ENCODE data around the gene NRXN3. TPM values are rescaled to one million over a fixed set of nuclear protein-coding genes. Genes with fewer than 3 reads are reported as not detected.

Gene NRXN3
- total RNA-seq, 1 experiment from 2014 or later = not detected

DNA sequence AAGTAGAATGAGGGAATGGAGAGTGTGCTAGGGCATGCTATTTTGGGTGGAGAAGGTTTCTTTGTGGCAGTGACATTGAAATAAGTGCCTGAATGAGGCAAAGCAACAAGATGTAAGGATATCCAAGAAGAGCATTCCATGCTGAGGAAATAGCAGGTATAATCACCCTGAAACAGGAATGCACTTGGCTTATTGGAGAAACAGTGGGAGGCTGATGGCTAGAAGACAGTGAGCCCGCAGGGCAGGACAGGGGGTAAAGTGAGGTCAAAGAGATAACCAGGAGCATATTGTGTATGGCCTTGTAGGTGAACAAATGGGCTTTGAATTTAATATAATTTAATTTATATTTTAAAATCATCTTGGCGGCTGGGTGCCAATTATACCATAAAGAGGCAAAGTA, 1164.1 kb downstream of the NRXN3 start:
- H3K4me3 Mint-ChIP-seq (ENCODE audit: low read depth, unreplicated experiment) = no peak overlapping the region
- H3K9me3 Mint-ChIP-seq (ENCODE audit: low read depth, unreplicated experiment) = peaks cover 3% of the 10 kb centered on the region
- H3K27ac Mint-ChIP-seq (ENCODE audit: unreplicated experiment) = no peak overlapping the region
- CTCF ChIA-PET = no interaction called here
- no TSS peak for BruUV-seq (replicated peaks)
- H3K27me3 Mint-ChIP-seq (ENCODE audit: unreplicated experiment) = peaks cover 13% of the 10 kb centered on the region
- no peaks in the 10 kb centered on the region for H3K4me1 Mint-ChIP-seq (ENCODE audit: low read depth, unreplicated experiment)
- H3K36me3 Mint-ChIP-seq (ENCODE audit: insufficient read depth, unreplicated experiment) = no peaks in the 10 kb centered on the region
- intact Hi-C loops (cut with micrococcal nuclease; ENCODE audit: unreplicated experiment) = no loop called here
- DNase-seq = no peak
- TF ChIP-seq, protein P1, sequence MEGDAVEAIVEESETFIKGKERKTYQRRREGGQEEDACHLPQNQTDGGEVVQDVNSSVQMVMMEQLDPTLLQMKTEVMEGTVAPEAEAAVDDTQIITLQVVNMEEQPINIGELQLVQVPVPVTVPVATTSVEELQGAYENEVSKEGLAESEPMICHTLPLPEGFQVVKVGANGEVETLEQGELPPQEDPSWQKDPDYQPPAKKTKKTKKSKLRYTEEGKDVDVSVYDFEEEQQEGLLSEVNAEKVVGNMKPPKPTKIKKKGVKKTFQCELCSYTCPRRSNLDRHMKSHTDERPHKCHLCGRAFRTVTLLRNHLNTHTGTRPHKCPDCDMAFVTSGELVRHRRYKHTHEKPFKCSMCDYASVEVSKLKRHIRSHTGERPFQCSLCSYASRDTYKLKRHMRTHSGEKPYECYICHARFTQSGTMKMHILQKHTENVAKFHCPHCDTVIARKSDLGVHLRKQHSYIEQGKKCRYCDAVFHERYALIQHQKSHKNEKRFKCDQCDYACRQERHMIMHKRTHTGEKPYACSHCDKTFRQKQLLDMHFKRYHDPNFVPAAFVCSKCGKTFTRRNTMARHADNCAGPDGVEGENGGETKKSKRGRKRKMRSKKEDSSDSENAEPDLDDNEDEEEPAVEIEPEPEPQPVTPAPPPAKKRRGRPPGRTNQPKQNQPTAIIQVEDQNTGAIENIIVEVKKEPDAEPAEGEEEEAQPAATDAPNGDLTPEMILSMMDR (IDR thresholded peaks at IDR 0.05; ENCODE audit: unreplicated experiment) = no peak

- Mint-ChIP-seq H3K27me3 (ENCODE audit: unreplicated experiment) (peaks cover 13% of the 10 kb centered on the region), H3K9me3 (ENCODE audit: low read depth, unreplicated experiment) (peaks cover 6% of the 10 kb centered on the region), H3K27ac (ENCODE audit: unreplicated experiment) (no peak overlapping the region), H3K4me3 (ENCODE audit: low read depth, unreplicated experiment) (no peak overlapping the region), H3K36me3 (ENCODE audit: insufficient read depth, unreplicated experiment) (no peaks in the 10 kb centered on the region), H3K4me1 (ENCODE audit: low read depth, unreplicated experiment) (no peaks in the 10 kb centered on the region)
- no TSS peak for BruUV-seq (replicated peaks)
- CTCF ChIA-PET = no interaction called here
- intact Hi-C loops (cut with micrococcal nuclease; ENCODE audit: unreplicated experiment) = no loop called here
- no peak for DNase-seq
- TF ChIP-seq, protein P1 (IDR thresholded peaks at IDR 0.05; ENCODE audit: unreplicated experiment) = no peak
These were observed 1167.6 kb downstream of the NRXN3 start for GRCh38 chr14:79337761-79338160.

DNA sequence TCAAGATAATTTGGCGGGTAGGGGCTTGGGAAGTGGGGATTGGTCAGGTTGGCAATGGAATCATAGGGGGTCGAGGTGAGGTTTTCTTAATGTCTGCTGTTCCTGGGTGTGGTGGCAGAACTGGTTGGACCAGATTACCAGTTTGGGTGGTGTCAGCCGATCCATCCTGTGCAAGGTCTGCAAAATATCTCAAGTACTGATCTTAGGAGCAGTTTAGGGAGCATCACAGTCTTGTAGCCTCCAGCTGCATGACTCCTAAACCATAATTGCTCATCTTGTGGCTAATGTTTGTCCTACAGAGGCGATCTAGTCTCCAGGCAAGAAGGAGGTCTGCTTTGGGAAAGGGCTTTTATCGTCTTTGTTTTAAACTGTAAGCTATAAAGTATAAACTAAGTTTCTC, 1172.8 kb downstream of the NRXN3 start:
- H3K4me1 Mint-ChIP-seq (ENCODE audit: low read depth, unreplicated experiment) = no peaks in the 10 kb centered on the region
- H3K27ac Mint-ChIP-seq (ENCODE audit: unreplicated experiment) = no peak overlapping the region
- CTCF ChIA-PET = no interaction called here
- H3K27me3 Mint-ChIP-seq (ENCODE audit: unreplicated experiment) = peaks cover 7% of the 10 kb centered on the region
- H3K4me3 Mint-ChIP-seq (ENCODE audit: low read depth, unreplicated experiment) = no peak overlapping the region
- no peaks in the 10 kb centered on the region for H3K36me3 Mint-ChIP-seq (ENCODE audit: insufficient read depth, unreplicated experiment)
- DNase-seq = peak; percentile 1
- TF ChIP-seq, protein P1 (IDR thresholded peaks at IDR 0.05; ENCODE audit: unreplicated experiment) = no peak
- intact Hi-C loops (cut with micrococcal nuclease; ENCODE audit: unreplicated experiment) = no loop called here
- no TSS peak for BruUV-seq (replicated peaks)
- H3K9me3 Mint-ChIP-seq (ENCODE audit: low read depth, unreplicated experiment) = peaks cover 4% of the 10 kb centered on the region

DNA sequence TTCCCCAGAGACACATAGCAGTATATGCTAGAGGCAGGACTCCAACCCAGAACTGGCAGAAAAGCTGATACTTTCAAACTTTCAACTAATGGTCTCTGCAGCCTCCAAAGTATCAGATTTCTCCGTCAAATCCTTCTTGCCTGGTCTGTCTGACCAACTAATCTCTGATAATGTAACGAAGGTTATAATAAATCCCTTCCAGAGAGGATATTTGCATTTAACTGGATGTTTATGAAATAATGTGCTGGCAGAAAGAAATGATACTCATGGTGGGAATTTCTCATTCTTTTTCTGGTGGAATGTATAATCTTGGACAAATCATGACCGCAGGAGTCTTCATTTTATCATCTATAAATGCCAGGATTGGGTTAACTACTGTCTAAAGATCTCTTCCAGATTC, 1180.8 kb downstream of the NRXN3 start:
- no TSS peak for BruUV-seq (replicated peaks)
- H3K27me3 Mint-ChIP-seq (ENCODE audit: unreplicated experiment) = no peaks in the 10 kb centered on the region
- DNase-seq = no peak
- H3K27ac Mint-ChIP-seq (ENCODE audit: unreplicated experiment) = no peak overlapping the region
- intact Hi-C loops (cut with micrococcal nuclease; ENCODE audit: unreplicated experiment) = no loop called here
- TF ChIP-seq, protein P1 (IDR thresholded peaks at IDR 0.05; ENCODE audit: unreplicated experiment) = no peak
- H3K4me1 Mint-ChIP-seq (ENCODE audit: low read depth, unreplicated experiment) = no peaks in the 10 kb centered on the region
- H3K9me3 Mint-ChIP-seq (ENCODE audit: low read depth, unreplicated experiment) = no peaks in the 10 kb centered on the region
- no peaks in the 10 kb centered on the region for H3K36me3 Mint-ChIP-seq (ENCODE audit: insufficient read depth, unreplicated experiment)
- CTCF ChIA-PET = no interaction called here
- H3K4me3 Mint-ChIP-seq (ENCODE audit: low read depth, unreplicated experiment) = no peak overlapping the region
